NCI-H1092 treated with DMSO at 0.1 percent for 48 hours (cell line): ENCODE results near the gene SLC23A3.
A peak's percentile ranks its signal among the peaks of the same experiment; 100 is the strongest.

ENCODE experiments used
- DNase-seq: peaks from one replicate; lab custom pipeline; 2025; lab: John Stamatoyannopoulos, UW

SLC23A3 gene

GRCh38 chr2:219169930-219170654 is at the start of gene SLC23A3:
Gene SLC23A3 (minus strand): TSS chr2:219170029. CDS start chr2:219169984, 45 bp downstream.
- no peak for DNase-seq

- peak; percentile 85 for DNase-seq
These were observed 49.2 kb upstream of the SLC23A3 start, which contains the start of gene ABCB6 for GRCh38 chr2:219218732-219219701. Gene ABCB6 (minus strand): TSS chr2:219218958. CDS start chr2:219218673, 285 bp downstream.

- peak; percentile 57 for DNase-seq
These were observed 48.4 kb upstream of the SLC23A3 start for GRCh38 chr2:219218217-219218731.

- DNase-seq, result no peak
These were observed 46.7 kb upstream of the SLC23A3 start for GRCh38 chr2:219216535-219216915.

GRCh38 chr2:219215871-219216534 is 46.2 kb upstream of the SLC23A3 start:
- no peak for DNase-seq

- no peak for DNase-seq
These were observed 45.0 kb upstream of the SLC23A3 start for GRCh38 chr2:219214786-219215185.

- DNase-seq, result no peak
These were observed 44.3 kb upstream of the SLC23A3 start for GRCh38 chr2:219214141-219214540.

GRCh38 chr2:219213486-219214071 is 43.8 kb upstream of the SLC23A3 start:
- DNase-seq, result no peak

GRCh38 chr2:219213026-219213415 is 43.2 kb upstream of the SLC23A3 start:
- DNase-seq, result no peak

GRCh38 chr2:219210886-219211362 is 41.1 kb upstream of the SLC23A3 start:
- no peak for DNase-seq

GRCh38 chr2:219210196-219210885 is 40.5 kb upstream of the SLC23A3 start:
- DNase-seq, result no peak

GRCh38 chr2:219209236-219210195 is 39.7 kb upstream of the SLC23A3 start:
- no peak for DNase-seq

GRCh38 chr2:219207884-219208740 is 38.3 kb upstream of the SLC23A3 start:
- DNase-seq, result no peak

- DNase-seq, result no peak
These were observed 37.5 kb upstream of the SLC23A3 start for GRCh38 chr2:219207134-219207883.

- peak; percentile 80 for DNase-seq
These were observed 36.7 kb upstream of the SLC23A3 start, which contains the start of gene ZFAND2B for GRCh38 chr2:219206328-219207133. Gene ZFAND2B (plus strand): TSS chr2:219206782. CDS start chr2:219206988, 206 bp downstream.

GRCh38 chr2:219205981-219206327 is 36.1 kb upstream of the SLC23A3 start:
- DNase-seq, result no peak

GRCh38 chr2:219205165-219205538 is 35.3 kb upstream of the SLC23A3 start:
- no peak for DNase-seq
